Effector memory CD8-positive, alpha-beta T cell (primary cell): Measurements from ENCODE around the gene CCNT2.
"Not testable (repeated sequence)": the region's sequence is repeated elsewhere in the genome, so short reads cannot be mapped to it uniquely, and the experiment has no call there.

Experiments
- ATAC-seq: fragments of 150-1000 bp; cut with Tn5 transposase; replicated peaks from 2 replicates; pipeline ENCODE4 v1.10.0; 2021; ENCODE audit warnings: mild to moderate bottlenecking, moderate library complexity
- DNase-seq, 3 experiments: peaks; one replicate each; pipeline ENCODE4 v3.0.0; 2021
- H3K27ac Mint-ChIP-seq, 2 donors: one replicate each; pipeline ENCODE4 v1.8.0; 2022; ENCODE audit warnings: mild to moderate bottlenecking in 2 of 2, mixed read lengths in 2 of 2, moderate library complexity in 2 of 2
- H3K27me3 Mint-ChIP-seq, 2 donors: one replicate each; pipeline ENCODE4 v1.8.0; 2022; ENCODE audit warnings: mixed read lengths in 2 of 2
- H3K36me3 Mint-ChIP-seq: one replicate; pipeline ENCODE4 v1.8.0; 2022; ENCODE audit warnings: mild to moderate bottlenecking, moderate library complexity, mixed read lengths; ENCODE audit not compliant: insufficient read depth
- H3K4me1 Mint-ChIP-seq, 2 donors: one replicate each; pipeline ENCODE4 v1.8.0; 2022; ENCODE audit warnings: low read depth in 2 of 2, mixed read lengths in 2 of 2
- H3K4me3 Mint-ChIP-seq, 2 donors: one replicate each; pipeline ENCODE4 v1.8.0; 2022; ENCODE audit warnings: mild to moderate bottlenecking in 2 of 2, mixed read lengths in 2 of 2, moderate library complexity in 2 of 2
- H3K9me3 Mint-ChIP-seq, 2 donors: one replicate each; pipeline ENCODE4 v1.8.0; 2022; ENCODE audit warnings: mixed read lengths in 2 of 2

Gene CCNT2

GRCh38 chr2:134973241-134974138 is 54.9 kb downstream of the CCNT2 start:
- no peak overlapping the region for H3K4me3 Mint-ChIP-seq
- no peaks in the 10 kb centered on the region for H3K36me3 Mint-ChIP-seq
- peaks cover 11 to 18% of the 10 kb centered on the region in 2 donors for H3K9me3 Mint-ChIP-seq
- ATAC-seq (no peak), DNase-seq (no peak)
- H3K4me1 Mint-ChIP-seq = no peaks in the 10 kb centered on the region
- H3K27me3 Mint-ChIP-seq = peaks cover 10 to 14% of the 10 kb centered on the region in 2 donors
- no peak overlapping the region for H3K27ac Mint-ChIP-seq

GRCh38 chr2:134975281-134976009 is 56.8 kb downstream of the CCNT2 start:
- no peak for DNase-seq
- Mint-ChIP-seq H3K27me3 (peaks cover 24 to 26% of the 10 kb centered on the region in 2 donors), H3K36me3 (no peaks in the 10 kb centered on the region), H3K4me3 (no peak overlapping the region), H3K4me1 (no peaks in the 10 kb centered on the region), H3K27ac (no peak overlapping the region), H3K9me3 (peaks cover 11 to 18% of the 10 kb centered on the region in 2 donors)
- ATAC-seq = no peak

DNA sequence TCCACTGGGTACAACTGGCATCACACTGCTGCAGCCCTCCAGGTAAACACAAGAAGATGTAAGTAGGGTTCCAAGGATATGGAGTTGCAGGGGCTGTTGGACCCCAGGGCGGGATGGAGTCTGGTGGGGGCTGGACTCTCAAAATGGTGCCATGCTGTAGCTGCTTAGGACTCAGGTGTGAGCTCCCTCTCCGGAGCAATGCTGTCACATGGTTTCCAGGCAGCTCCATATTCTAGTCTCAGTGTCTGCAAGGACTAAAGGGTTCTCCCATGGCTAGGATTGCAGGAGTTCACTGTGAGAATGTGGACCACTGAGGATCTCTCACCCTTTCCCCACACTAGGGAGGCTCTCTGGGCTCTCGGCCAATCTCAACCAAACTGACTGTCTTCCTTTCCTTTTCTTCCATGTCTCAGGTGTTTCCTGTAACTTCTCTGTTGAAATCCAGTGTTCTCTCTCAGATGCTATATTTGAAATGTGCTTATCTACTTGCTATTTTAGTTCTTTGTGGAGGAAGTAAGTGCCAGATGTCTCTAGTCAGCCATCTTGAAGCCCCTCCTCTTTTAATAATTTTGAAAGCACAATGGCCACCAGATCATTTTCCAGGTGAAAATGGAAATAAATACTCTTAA is 57.6 kb downstream of the CCNT2 start:
- DNase-seq (no peak), ATAC-seq (no peak)
- Mint-ChIP-seq H3K4me3 (no peak overlapping the region), H3K9me3 (peaks cover 11 to 18% of the 10 kb centered on the region in 2 donors), H3K36me3 (no peaks in the 10 kb centered on the region), H3K4me1 (no peaks in the 10 kb centered on the region), H3K27me3 (peaks cover 31 to 34% of the 10 kb centered on the region in 2 donors), H3K27ac (no peak overlapping the region)

DNA sequence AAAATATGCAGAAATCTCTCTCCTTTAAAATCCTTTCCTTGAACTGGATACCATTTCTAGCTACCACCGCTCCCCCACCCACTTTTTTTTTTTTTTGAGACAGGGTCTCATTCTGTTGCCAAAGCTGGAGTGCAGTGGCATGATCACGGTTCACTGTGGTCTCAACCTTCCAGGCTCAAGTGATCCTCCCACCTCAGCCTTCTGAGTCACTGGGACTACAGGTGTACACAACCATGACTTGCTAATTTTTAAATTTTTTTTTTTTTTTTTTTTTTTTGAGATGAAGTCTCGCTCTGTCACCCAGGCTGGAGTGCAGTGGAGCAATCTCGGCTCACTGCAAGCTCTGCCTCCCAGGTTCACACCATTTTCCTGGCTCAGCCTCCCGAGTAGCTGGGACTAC is 58.5 kb downstream of the CCNT2 start:
- not testable (repeated sequence) for ATAC-seq, DNase-seq, H3K4me3 Mint-ChIP-seq, H3K36me3 Mint-ChIP-seq, H3K27ac Mint-ChIP-seq, H3K4me1 Mint-ChIP-seq
- H3K27me3 Mint-ChIP-seq = peaks cover 31 to 34% of the 10 kb centered on the region in 2 donors
- peaks cover 11 to 18% of the 10 kb centered on the region in 2 donors for H3K9me3 Mint-ChIP-seq

- no peak overlapping the region for H3K27ac Mint-ChIP-seq
- no peaks in the 10 kb centered on the region for H3K36me3 Mint-ChIP-seq
- H3K9me3 Mint-ChIP-seq = peaks cover 10 to 14% of the 10 kb centered on the region in 2 donors
- no peaks in the 10 kb centered on the region for H3K4me1 Mint-ChIP-seq
- no peak for DNase-seq
- no peak for ATAC-seq
- H3K4me3 Mint-ChIP-seq = no peak overlapping the region
- H3K27me3 Mint-ChIP-seq = peaks cover 27 to 31% of the 10 kb centered on the region in 2 donors
These were observed 60.6 kb downstream of the CCNT2 start for GRCh38 chr2:134979221-134979620.

DNA sequence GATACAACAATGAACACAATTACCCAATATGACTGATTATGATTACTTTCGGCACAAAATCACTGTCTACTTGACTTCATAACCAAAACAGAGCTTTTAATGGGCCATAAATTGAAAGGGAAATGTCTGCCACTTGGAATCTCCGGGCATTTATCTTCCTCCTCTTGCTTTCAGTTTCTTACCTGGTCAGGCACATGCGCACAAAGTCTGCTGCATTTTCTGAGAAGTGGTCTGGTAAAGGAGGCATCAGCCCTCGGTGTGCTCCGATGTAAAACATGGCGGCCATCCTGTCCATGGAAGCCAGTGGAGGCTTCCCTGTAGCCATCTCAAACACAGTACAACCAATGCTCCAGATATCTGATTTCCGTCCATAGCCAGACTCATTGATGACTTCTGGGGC is 62.0 kb downstream of the CCNT2 start:
- no peak for DNase-seq
- no peak for ATAC-seq
- H3K4me1 Mint-ChIP-seq = no peaks in the 10 kb centered on the region
- H3K4me3 Mint-ChIP-seq = no peak overlapping the region
- H3K9me3 Mint-ChIP-seq = peaks cover 3 to 7% of the 10 kb centered on the region in 2 donors
- peaks cover 24 to 27% of the 10 kb centered on the region in 2 donors for H3K27me3 Mint-ChIP-seq
- no peak overlapping the region for H3K27ac Mint-ChIP-seq
- no peaks in the 10 kb centered on the region for H3K36me3 Mint-ChIP-seq

DNA sequence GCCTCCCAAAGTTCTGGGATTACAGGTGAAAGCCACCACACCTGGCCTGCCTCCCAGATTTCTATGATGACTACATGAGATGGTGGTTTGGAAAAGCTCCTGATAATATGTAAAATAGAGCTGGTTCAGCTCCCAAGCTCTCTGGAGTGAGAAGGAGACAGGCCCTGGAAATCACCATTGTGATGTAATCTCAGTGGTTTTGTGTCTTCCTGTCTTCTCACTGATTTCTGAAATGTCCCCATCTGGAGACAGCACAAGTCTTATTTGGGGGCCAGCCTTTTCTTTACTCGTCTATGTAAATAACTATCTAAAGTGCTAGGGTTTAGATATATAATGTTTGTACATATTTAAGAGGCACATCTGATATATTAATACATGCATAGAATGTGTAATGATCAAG is 64.0 kb downstream of the CCNT2 start:
- peaks cover 32 to 39% of the 10 kb centered on the region in 2 donors for H3K27me3 Mint-ChIP-seq
- H3K4me1 Mint-ChIP-seq = no peaks in the 10 kb centered on the region
- H3K4me3 Mint-ChIP-seq = no peak overlapping the region
- H3K36me3 Mint-ChIP-seq = no peaks in the 10 kb centered on the region
- DNase-seq (no peak), ATAC-seq (no peak)
- no peak overlapping the region for H3K27ac Mint-ChIP-seq
- peaks cover 3 to 7% of the 10 kb centered on the region in 2 donors for H3K9me3 Mint-ChIP-seq

- no peaks in the 10 kb centered on the region for H3K4me1 Mint-ChIP-seq
- peaks cover 30 to 41% of the 10 kb centered on the region in 2 donors for H3K27me3 Mint-ChIP-seq
- H3K4me3 Mint-ChIP-seq = no peak overlapping the region
- DNase-seq (no peak), ATAC-seq (no peak)
- H3K36me3 Mint-ChIP-seq = no peaks in the 10 kb centered on the region
- H3K27ac Mint-ChIP-seq = no peak overlapping the region
- H3K9me3 Mint-ChIP-seq = peaks cover 3 to 7% of the 10 kb centered on the region in 2 donors
These were observed 66.4 kb downstream of the CCNT2 start for GRCh38 chr2:134985061-134985460.

DNA sequence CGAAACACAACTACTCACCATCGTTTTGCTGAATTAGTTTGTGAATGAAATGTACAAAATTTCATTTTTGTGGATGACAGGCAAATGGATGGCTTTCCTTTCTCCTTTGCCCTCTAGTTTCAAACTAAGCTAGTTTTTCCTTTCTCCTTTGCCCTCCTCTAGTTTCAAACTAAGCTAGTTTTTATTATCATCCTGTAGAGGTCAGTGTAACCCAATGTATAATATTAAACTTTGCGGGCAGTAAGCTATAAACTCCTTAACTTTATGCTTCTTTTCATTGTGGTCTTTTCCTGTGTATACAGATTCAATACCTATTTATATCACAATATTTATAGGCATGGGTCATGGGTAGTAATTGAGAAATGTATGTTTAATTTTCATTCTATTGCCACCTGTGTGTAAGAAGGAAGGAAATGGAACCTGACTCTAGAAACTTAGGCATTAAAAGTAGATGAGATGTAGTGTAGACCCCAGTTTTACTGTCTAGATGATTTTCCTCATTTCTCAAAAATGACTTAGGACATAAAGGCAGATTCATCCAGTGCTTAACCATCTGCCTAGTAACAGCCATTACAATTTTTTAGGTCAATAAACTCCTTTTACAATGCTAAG is 70.5 kb downstream of the CCNT2 start:
- DNase-seq = no peak
- Mint-ChIP-seq H3K4me3 (no peak overlapping the region), H3K9me3 (peaks cover under 1 to 3% of the 10 kb centered on the region in 2 donors), H3K27me3 (peaks cover 32 to 41% of the 10 kb centered on the region in 2 donors), H3K36me3 (no peaks in the 10 kb centered on the region), H3K4me1 (no peaks in the 10 kb centered on the region), H3K27ac (no peak overlapping the region)
- ATAC-seq = no peak

DNA sequence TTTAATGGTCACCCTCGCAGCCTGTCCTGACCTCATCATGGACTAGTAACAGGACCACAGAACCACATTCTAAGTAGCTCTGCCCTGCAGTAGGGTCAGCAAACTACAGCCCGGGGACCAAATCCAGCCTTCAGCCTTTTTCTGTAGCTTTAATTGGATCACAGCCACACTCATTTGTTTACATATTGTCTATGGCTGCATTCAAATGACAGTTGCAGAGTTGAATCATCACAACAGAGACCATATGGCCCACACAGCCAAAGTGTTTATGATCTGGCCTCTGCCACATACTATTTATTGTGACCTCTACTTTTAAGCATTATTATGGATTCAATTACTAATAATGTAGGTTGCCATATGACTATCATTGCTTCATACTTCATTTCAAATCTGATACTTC is 80.9 kb downstream of the CCNT2 start:
- H3K4me3 Mint-ChIP-seq = no peak overlapping the region
- H3K27ac Mint-ChIP-seq = no peak overlapping the region
- DNase-seq = no peak
- peaks cover 4% of the 10 kb centered on the region for H3K36me3 Mint-ChIP-seq
- H3K9me3 Mint-ChIP-seq = no peaks in the 10 kb centered on the region
- peaks cover 5 to 21% of the 10 kb centered on the region in 2 donors for H3K27me3 Mint-ChIP-seq
- H3K4me1 Mint-ChIP-seq = peaks cover 4% of the 10 kb centered on the region in 2 donors
- no peak for ATAC-seq

DNA sequence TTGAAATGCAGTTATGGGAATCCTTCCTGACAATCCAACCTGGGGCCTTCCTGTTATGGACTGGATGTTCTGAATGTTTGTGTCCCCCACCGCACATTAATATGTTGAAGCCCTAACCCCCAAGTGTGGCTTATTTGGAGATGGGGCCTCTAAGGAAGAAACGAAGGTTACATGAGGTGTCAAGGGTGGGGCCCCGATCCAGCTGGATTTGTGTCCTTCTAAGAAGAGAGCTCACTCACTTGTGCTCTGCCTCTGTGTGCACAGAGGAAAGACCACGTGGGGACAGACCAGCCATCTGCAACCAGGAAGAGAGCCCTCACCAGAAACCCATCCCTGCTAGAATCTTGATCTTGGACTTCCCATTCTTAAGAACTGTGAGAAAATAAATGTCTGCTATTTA is 84.2 kb downstream of the CCNT2 start:
- Mint-ChIP-seq H3K36me3 (no peaks in the 10 kb centered on the region), H3K9me3 (no peaks in the 10 kb centered on the region), H3K4me3 (no peak overlapping the region), H3K27me3 (peaks cover 29 to 31% of the 10 kb centered on the region in 2 donors), H3K4me1 (peaks cover 4% of the 10 kb centered on the region in 2 donors), H3K27ac (no peak overlapping the region)
- DNase-seq = no peak
- ATAC-seq = no peak

GRCh38 chr2:135004005-135004746 is 85.6 kb downstream of the CCNT2 start:
- no peak overlapping the region for H3K27ac Mint-ChIP-seq

More at GRCh38 chr2:135004005-135004746, 85.6 kb downstream of the CCNT2 start:
- DNase-seq = peak; percentile 51 to 63 (median 58)
- Mint-ChIP-seq H3K4me1 (peaks cover 4% of the 10 kb centered on the region in 2 donors), H3K36me3 (no peaks in the 10 kb centered on the region), H3K4me3 (no peak overlapping the region), H3K9me3 (no peaks in the 10 kb centered on the region), H3K27me3 (peaks cover 31 to 38% of the 10 kb centered on the region in 2 donors)
- peak; percentile 84 for ATAC-seq
